Sigmoid colon (tissue), 7 donors: ENCODE data around the gene PIGH. TPM values are rescaled to one million over a fixed set of nuclear protein-coding genes. Genes with fewer than 3 reads are reported as not detected.
A peak's percentile ranks its signal among the peaks of the same experiment; 100 is the strongest.

Source experiments
- DNase-seq: peaks from one replicate; pipeline ENCODE4 v3.0.0-alpha.2; 2019
- H3K27ac ChIP-seq, 4 donors: fragments of 200-600 bp; sonication (generic); one replicate each; pipeline ENCODE4 v1.5.1; 2016 to 2019; ENCODE audit warnings: mild to moderate bottlenecking in 1 of 4
- H3K27me3 ChIP-seq, 3 donors: fragments of 200-600 bp; sonication (generic); one replicate each; pipeline ENCODE4 v1.5.1; 2019; ENCODE audit warnings: mild to moderate bottlenecking in 1 of 3
- H3K36me3 ChIP-seq, 4 donors: fragments of 200-600 bp; sonication (generic); one replicate each; pipeline ENCODE4 v1.5.1; 2016 to 2019
- H3K4me1 ChIP-seq, 4 donors: fragments of 200-600 bp; sonication (generic); one replicate each; pipeline ENCODE4 v1.5.1; 2017 to 2019
- H3K4me3 ChIP-seq, 4 donors: fragments of 200-600 bp; sonication (generic); one replicate each; pipeline ENCODE4 v1.5.1; 2017 to 2019; ENCODE audit warnings: mild to moderate bottlenecking in 2 of 4, moderate library complexity in 1 of 4
- H3K9me3 ChIP-seq, 4 donors: fragments of 200-600 bp in 3 of 4; sonication (generic) in 3 of 4; one replicate each; pipeline versions ENCODE4 v1.5.1 to v1.6.1; 2013 to 2019
- EP300 ChIP-seq, 4 donors: sonication (generic); formaldehyde crosslinking; IDR thresholded peaks; one replicate each; pipeline ENCODE4 v1.6.1; 2017; ENCODE audit warnings: antibody characterized with exemption in 4 of 4
- POLR2A ChIP-seq, 2 donors: fragments of 450-650 bp; IDR thresholded peaks; one replicate each; pipeline ENCODE4 v1.6.1; 2016; ENCODE audit warnings: antibody characterized with exemption in 2 of 2, mild to moderate bottlenecking in 2 of 2, moderate library complexity in 2 of 2
- POLR2AphosphoS5 ChIP-seq, 4 donors: sonication (generic); formaldehyde crosslinking; IDR thresholded peaks; one replicate each; pipeline ENCODE4 v1.6.1; 2017; ENCODE audit warnings: antibody characterized with exemption in 4 of 4
- WGBS, 2 donors: extraction: QIAGEN DNeasy Blood & Tissue Kit; methylation state at CpG; one replicate each; pipeline ENCODE4 v1.1.7; 2013; 5-methylcytosine and 5-hydroxymethylcytosine counted together
- intact Hi-C: fragments of 100-400 bp; cut with DNase I; formaldehyde crosslinking; loops from one replicate; pipeline ENCODE4 v1.15.1; 2023
- polyA plus RNA-seq, 3 donors: library from polyadenylated mRNA; stranded (reverse); fragments of 200-250 nt; gene quantifications; one replicate each; pipeline ENCODE4 v1.2.3, GENCODE V29; 2013
- total RNA-seq, 4 donors: library from RNA; depleted of rRNA; stranded (reverse); fragments of >200 nt; gene quantifications; one replicate each; pipeline ENCODE4 v1.1.0, GENCODE V29; 2016
- TF ChIP-seq, protein P1 (sequence below), 4 experiments: fragments of 450-650 bp in 3 of 4; fragments of 200-600 bp in 1 of 4; IDR thresholded peaks; one replicate each; pipeline ENCODE4 v1.5.1; 2016 to 2019; ENCODE audit warnings: antibody characterized with exemption in 4 of 4, mild to moderate bottlenecking in 3 of 4, moderate library complexity in 2 of 4
- donor health status: healthy with polysubstance abuse.
- donor health status: Bipolar disorder and iron deficiency.
- donor health status: healthy.

Gene PIGH
- total and polyA plus RNA-seq, 7 donors: 8.4 to 32.9 (median 15.2) TPM

GRCh38 chr14:67589204-67589770 lies 10.8 kb downstream of the PIGH start:
- Histone ChIP-seq H3K27me3 (no peaks in the 10 kb centered on the region), H3K27ac (no peak overlapping the region), H3K9me3 (no peaks in the 10 kb centered on the region), H3K4me1 (no peaks in the 10 kb centered on the region), H3K4me3 (no peak overlapping the region), H3K36me3 (peaks cover 0 to 58% (median 31%) of the 10 kb centered on the region in 4 donors)
- 37 to 94% methylated on average over 2 of the region's 2 CpGs for WGBS, 2 donors
- DNase-seq: no peak
- TF ChIP-seq, protein P1, sequence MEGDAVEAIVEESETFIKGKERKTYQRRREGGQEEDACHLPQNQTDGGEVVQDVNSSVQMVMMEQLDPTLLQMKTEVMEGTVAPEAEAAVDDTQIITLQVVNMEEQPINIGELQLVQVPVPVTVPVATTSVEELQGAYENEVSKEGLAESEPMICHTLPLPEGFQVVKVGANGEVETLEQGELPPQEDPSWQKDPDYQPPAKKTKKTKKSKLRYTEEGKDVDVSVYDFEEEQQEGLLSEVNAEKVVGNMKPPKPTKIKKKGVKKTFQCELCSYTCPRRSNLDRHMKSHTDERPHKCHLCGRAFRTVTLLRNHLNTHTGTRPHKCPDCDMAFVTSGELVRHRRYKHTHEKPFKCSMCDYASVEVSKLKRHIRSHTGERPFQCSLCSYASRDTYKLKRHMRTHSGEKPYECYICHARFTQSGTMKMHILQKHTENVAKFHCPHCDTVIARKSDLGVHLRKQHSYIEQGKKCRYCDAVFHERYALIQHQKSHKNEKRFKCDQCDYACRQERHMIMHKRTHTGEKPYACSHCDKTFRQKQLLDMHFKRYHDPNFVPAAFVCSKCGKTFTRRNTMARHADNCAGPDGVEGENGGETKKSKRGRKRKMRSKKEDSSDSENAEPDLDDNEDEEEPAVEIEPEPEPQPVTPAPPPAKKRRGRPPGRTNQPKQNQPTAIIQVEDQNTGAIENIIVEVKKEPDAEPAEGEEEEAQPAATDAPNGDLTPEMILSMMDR (IDR thresholded peaks at IDR 0.05): no peak
- no peak for TF ChIP-seq EP300 (IDR thresholded peaks at IDR 0.05)
- no peak for TF ChIP-seq POLR2AphosphoS5 (IDR thresholded peaks at IDR 0.05)
- TF ChIP-seq POLR2A (IDR thresholded peaks at IDR 0.05): no peak
- intact Hi-C loops: no loop called here

DNA sequence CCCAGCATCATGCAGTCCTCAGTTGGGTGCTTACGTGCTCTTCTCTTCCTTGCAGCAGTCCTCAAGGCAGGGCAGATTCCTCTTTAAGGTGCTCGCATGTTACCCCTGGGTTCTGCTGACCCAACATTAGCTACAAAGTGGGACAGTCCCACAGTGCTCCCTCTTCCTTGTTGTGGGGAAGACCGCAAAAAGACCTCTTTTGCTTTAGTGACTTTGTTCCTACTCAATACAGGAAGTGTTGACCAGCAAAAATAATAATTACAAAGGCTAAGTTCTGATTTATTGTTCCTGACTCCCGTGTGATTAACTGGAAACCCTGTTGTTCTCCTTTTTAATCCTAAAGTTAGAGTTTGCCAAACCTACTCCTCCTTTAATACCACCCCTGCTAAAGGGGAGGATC lies 13.7 kb downstream of the PIGH start:
- Histone ChIP-seq H3K9me3 (no peaks in the 10 kb centered on the region), H3K4me1 (no peaks in the 10 kb centered on the region), H3K27ac (no peak overlapping the region), H3K4me3 (no peak overlapping the region), H3K36me3 (peaks cover 0 to 43% (median 9%) of the 10 kb centered on the region in 4 donors), H3K27me3 (no peaks in the 10 kb centered on the region)
- intact Hi-C loops: no loop called here
- TF ChIP-seq EP300 (IDR thresholded peaks at IDR 0.05) (no peak), POLR2A (IDR thresholded peaks at IDR 0.05) (no peak), POLR2AphosphoS5 (IDR thresholded peaks at IDR 0.05) (no peak)
- TF ChIP-seq, protein P1 (IDR thresholded peaks at IDR 0.05): no peak
- DNase-seq: no peak
- 70 to 77% methylated on average over 4 of the region's 4 CpGs for WGBS, 2 donors

DNA sequence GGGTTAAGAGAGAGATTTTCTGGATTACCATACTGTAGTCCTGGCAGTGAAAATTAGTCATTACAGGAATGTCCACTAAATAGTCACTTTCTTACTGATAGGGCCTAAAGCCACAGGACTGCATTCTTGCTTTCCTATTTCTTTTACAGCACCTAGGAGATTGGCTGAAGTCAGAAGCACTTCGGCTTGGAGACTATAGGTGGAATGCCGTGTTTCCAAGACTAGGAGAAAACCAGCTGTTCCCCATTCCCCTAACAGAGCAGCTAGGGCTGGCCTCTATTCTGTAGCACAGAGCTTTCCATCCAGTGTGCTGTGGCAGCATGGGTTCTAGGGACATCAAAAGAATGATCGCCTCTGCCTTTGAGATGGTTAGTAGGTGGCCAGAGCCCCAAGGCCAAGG lies 15.1 kb downstream of the PIGH start:
- WGBS, 2 donors: 96 to 97% methylated on average over 3 of the region's 3 CpGs
- H3K4me1 ChIP-seq: no peaks in the 10 kb centered on the region
- no peaks in the 10 kb centered on the region for H3K27me3 ChIP-seq
- peaks cover 0 to 40% (median 7%) of the 10 kb centered on the region in 4 donors for H3K36me3 ChIP-seq
- no peaks in the 10 kb centered on the region for H3K9me3 ChIP-seq
- no peak overlapping the region for H3K4me3 ChIP-seq
- no peak overlapping the region for H3K27ac ChIP-seq
- intact Hi-C loops: no loop called here
- TF ChIP-seq POLR2A (IDR thresholded peaks at IDR 0.05): no peak
- TF ChIP-seq POLR2AphosphoS5 (IDR thresholded peaks at IDR 0.05): no peak
- no peak for TF ChIP-seq EP300 (IDR thresholded peaks at IDR 0.05)
- TF ChIP-seq, protein P1 (IDR thresholded peaks at IDR 0.05): no peak
- DNase-seq: no peak

DNA sequence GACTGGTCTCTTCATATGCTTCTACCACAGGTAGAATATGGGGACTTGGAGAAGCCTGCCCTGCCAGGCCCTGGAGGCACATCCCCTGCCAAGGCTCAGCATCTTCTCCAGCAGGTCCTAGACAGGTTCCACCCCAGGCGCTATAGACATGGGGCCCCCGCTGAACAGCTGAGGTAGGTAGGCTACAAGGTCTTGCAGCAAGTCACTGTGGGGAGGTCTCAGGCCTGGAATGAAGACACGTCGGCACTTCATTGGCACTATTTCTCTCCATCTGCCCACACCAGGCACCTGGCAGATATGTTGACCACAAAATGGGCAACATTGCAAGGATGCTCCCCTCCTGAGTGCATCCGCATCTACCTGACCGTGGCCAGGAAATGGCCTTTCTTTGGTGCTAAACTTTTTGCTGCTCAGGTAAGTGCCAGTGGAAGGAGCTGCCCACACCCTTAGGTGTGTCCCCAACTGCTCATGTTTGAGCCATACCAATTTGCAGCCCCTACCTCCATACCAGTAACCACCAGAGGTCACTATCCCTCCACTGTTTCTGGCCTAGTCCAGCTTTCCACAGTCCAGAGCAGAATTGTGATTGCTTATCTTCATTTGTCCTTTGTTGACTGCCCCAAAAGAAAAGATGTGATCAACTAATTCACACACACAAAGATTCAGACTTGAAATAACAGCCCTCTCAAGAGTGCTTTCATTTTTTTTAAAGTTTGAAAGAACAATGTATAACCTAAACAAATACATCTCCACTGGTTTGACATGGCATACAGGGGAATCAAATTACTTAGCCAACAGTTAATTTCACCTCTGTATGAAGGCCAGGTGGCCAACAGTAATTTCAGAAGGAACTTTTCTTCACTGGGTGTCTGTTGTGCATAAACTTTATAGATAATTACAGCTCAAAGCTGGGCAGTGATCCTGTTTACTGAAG lies 16.1 kb downstream of the PIGH start:
- no peak for DNase-seq
- intact Hi-C loops: no loop called here
- Histone ChIP-seq H3K27ac (no peak overlapping the region), H3K27me3 (no peaks in the 10 kb centered on the region), H3K4me1 (no peaks in the 10 kb centered on the region), H3K4me3 (no peak overlapping the region), H3K9me3 (no peaks in the 10 kb centered on the region), H3K36me3 (peaks cover 0 to 30% (median 4%) of the 10 kb centered on the region in 4 donors)
- WGBS, 2 donors: 84 to 89% methylated on average over 6 of the region's 6 CpGs
- TF ChIP-seq, protein P1 (IDR thresholded peaks at IDR 0.05): peak; percentile 34 to 54 (median 42)
- no peak for TF ChIP-seq POLR2A (IDR thresholded peaks at IDR 0.05)
